Stimulated activated CD4-positive, alpha-beta T cell treated with anti-CD3 and anti-CD28 coated beads, Interleukin-15, amount 100 ng/mL, for 24 hours (primary cell): ENCODE data around the gene KCNK6.

ENCODE experiments used
- DNase-seq: peaks from one replicate; pipeline ENCODE4 v3.0.0-alpha.2; 2020

Gene KCNK6

DNA sequence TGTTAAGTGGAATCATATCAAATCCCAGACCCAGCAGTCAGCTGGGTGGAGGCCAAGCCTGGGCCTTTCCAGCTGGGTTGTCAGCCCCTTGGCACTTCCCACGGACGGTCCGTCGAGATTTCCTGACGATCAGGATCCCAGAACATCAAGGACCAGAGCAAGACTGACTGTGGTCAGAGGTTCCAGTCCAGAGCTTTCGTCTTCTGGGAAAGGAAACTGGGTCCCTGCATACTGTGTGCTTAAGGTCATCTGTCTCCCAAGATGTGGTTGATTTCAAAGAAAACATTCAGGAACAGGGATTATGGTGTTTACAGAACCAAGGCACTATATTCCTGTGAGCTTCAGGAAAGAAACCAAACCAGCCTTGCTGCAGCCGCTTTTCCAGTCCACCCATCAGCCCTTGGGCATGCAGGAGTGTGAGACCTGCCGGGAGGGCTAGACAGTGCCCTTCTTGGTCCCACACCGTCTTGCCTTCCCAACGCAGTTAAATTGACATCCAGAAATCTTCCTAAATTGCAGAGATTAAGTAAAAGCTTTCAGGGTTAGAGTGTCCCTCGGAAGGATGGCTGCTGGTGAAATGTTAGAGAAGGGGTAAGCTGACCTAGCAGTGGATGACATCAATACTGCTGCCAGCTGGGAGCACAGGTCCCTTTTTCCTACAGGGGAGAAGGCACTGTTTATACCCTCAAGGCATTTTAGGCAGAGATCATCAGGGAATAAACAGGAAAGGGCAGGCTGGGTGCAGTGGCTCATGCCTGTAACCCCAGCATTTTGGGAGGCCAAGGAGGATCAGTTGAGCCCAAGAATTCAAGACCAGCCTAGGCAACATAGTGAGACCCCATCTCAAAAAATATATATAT, 20.6 kb upstream of the KCNK6 start:
- DNase-seq: no peak

DNA sequence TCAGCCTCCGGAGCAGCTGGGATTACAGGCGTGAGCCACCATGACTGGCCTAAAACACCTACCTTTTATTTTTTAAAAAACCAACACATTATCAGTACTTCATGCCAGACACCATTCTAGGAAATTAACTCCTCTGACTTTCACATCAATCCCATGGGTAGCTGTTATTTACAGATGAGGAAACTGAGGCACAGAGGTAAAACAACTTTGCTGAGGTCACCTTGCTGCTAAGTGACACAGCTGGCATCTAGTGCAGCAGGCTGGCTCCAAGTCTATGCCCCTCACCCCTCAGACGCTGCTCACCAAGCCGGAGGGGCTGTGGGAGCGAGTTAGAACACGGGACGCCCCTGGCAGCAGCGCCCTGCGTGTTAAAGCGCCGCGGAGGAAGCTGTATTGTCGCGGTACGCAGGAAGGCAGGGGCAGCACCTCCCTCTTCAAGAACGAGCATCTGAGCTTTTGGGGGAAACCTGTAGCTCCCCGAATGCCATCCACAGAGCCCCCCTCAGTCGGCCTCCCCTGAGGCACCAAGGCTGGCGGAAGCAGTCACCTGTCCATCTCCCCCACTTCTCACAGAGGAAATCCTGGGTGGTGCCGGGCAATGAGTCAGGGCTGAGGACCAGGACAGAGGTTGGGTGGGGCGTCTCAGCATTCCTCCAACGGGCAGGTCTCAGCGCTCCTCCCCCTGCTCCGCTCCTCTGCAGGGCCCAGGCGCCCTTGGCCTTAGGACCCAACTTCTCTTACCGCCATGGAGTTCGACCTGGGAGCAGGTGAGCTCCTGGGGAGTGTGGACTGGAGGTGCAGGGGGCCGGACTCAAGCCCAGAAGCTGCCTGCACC, 15.9 kb upstream of the KCNK6 start, which contains the start of gene C19orf33:
C19orf33 (plus strand) TSS at position 735 of the 835 bp plus-strand sequence; CDS start at position 746, 11 bp downstream.
- no peak for DNase-seq

- no peak for DNase-seq
These were observed 15.2 kb upstream of the KCNK6 start for GRCh38 chr19:38304352-38304865.

DNA sequence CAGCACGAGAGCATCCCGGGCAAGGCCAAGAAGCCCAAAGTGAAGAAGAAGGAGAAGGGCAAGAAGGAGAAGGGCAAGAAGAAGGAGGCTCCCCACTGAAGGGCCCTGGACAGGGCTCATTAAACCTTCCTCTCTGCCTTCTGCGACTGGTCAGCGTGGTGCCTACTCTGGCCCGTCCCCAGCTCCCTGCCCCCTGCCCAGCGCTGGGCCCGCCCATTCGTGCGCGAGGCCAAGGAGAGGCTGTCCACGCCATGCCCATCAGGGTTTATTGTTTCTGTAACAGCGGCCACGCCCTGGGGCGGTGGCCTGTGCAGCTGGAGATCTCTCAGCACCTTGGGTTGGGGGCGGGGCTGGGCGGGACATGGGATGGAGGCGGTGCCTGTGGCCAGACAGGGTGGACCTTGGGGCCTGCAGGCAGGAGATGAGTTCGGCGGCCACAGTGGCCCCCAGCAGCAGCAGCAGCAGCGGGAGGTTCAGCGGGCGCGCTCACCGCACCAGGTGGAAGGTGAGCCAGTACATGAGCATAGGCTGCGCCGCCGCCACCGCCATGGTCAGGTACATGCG, 14.7 kb upstream of the KCNK6 start:
- no peak for DNase-seq

- DNase-seq: no peak
These were observed 13.4 kb upstream of the KCNK6 start for GRCh38 chr19:38306236-38306635.

DNA sequence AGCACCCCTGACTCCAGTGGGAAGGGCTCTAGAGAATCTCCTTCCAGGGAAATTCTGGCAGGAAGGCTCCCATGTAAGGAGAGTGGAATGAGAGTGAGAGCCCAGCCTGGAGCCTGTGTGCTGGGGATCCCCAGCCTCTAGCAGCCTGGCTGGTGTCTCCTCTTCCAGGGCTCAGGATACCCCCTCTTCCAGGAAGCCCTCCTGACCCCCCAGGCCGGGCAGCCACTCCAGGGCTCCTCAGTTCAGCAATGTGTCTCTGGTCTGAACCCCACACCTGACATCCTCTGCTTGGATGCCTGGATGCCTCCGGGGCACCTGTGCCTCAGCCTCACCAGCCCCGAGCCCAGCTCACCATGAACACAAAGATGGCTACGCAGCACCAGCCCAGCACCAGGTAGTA, 12.6 kb upstream of the KCNK6 start:
- no peak for DNase-seq

- DNase-seq: no peak
These were observed 12.0 kb upstream of the KCNK6 start for GRCh38 chr19:38307597-38307996.

DNA sequence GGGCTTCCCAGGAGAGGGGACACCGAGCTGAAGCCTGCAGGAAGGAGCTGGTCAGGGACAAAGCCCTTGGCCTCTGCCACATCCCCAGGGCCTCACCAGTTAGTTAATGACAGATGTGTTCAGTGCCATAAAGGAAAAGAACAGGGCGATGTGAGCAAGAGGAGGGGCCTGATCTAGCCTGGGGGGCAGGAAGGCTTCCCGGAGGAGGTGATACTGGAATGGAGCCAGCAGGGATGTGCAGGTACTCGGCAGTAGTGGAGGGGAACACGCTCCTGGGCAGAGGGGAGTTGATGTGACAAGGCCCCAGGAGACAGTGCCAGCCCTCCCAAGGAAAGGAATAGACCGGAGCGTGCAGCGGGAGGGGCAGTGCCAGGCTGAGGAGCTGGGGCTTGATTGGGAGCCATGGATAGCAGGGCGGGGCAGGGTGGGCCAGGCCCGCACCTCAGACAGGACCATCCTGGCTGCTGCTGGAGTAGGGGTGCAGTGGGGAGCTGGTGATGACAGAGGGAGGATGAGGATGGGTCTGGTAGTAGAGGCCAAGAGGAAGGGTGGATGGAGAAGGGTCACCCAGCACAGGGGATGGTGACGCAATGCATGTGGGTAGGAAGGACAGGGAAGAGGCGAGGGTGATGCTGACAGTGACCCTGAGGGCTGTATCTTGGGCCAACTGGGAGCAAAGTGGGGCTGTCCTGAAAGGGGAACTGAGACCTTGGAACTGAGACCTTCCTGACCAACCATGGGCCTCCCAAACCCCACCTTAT, 11.5 kb upstream of the KCNK6 start:
- DNase-seq: no peak

DNA sequence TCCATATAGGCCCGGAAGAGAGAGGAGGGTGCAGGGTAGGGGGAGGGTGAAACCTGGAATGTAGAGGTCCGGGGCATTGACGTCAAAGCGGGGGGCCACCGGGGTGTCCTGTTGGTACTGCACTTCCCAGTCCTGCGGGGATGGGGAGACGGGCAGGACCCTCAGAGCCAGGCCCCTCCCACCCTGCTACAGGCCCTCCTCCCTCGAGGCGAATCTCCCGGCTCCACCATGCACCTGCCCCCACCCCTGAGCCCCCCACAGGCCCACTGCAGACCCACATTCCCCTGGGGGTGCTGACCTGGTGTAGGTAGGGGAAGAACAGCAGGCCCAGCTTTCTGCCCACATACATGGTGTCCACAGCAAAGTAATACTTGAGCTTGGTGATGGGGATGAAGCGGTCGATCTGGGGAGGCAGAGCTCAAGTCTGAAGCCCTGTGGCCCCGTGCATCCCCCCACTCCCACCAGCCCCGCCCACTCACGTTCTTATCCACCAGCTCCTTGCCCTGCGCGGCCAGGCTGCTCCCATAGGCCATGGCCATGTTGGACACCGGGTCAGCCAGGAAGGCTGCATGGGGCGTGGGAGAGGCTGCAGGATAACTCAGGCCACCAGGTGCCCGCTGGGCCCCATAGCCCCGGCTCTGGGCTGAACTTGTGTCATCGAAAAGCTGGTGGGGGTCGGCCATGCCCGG, 10.6 kb upstream of the KCNK6 start:
- DNase-seq: no peak

DNA sequence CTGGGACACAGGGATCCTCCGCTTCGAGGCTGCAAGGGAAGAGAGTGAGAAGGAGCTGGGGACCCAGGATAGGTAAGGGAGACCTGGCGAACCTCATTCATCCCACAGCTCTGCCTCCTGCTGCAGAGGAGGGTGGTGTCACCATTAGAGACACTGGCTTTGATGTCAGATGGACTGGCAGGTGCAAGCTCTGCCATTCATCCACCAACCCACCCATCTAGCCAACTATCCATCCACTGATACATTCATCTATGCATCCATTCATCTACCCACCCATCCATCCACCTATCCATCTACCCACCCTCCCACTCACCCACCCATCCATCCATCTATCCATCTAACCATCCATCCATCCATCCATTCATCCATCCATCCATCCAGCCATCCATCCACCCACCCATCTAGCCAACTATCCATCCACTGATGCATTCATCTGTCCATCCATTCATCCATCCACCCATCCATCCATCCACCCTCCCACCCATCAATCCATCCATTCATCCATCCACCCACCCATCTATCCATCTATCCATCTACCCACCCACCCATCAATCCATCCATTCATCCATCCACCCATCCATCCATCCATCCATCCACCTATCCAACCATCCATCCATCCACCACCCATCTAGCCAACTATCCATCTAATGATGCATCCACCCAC, 9.9 kb upstream of the KCNK6 start:
- DNase-seq: no peak

DNA sequence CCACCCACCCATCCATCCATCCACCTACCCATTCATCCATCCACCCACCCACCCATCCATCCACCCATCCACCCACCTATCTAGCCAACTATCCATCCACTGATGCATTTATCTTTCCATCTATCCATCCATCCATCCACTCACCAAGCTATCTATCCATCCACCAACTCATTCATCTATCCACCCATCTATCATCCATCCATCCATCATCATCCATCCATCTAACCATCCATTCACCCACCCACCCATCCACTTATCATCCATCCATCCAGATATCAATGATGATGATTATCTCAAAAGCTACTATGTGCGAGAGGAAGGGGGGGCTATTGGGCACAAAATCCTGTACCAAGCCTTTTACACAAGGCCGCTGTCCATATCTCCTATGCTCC, 9.4 kb upstream of the KCNK6 start:
- DNase-seq: no peak

GRCh38 chr19:38310986-38311385, 8.7 kb upstream of the KCNK6 start:
- DNase-seq: no peak

- peak; percentile 98 for DNase-seq
These were observed 3.8 kb upstream of the KCNK6 start, which contains the start of gene YIF1B for GRCh38 chr19:38315657-38316476. TSS of gene YIF1B (minus strand) at chr19:38315947. CDS start at chr19:38315917, 30 bp downstream.

GRCh38 chr19:38316477-38317067, 3.1 kb upstream of the KCNK6 start:
- no peak for DNase-seq

GRCh38 chr19:38317104-38317612, 2.5 kb upstream of the KCNK6 start:
- DNase-seq: peak; percentile 23

GRCh38 chr19:38318660-38319059, 985 bp upstream of the KCNK6 start:
- no peak for DNase-seq

DNA sequence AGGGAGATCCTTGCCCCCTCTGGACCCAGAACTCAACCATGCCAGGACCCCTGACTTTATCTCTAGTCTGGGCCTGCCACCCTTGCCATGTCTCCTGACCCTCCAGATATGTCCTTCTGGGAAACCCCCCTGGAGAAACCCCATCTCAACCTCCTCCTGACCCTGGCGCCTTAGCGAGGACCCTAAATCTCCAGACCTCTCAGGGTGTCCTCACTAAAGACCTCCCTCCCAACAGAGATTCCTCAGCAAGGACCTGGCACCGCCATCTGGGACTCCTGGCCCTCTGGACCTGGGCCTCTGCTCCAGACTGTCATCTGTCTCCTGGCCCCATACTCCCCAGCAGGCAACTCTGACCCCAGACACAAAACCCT, 1.3 kb downstream of the KCNK6 start:
- DNase-seq: no peak

- DNase-seq: no peak
These were observed 2.1 kb downstream of the KCNK6 start for GRCh38 chr19:38321646-38322196.

GRCh38 chr19:38323291-38323690, 3.6 kb downstream of the KCNK6 start:
- no peak for DNase-seq
